CD4-positive, alpha-beta T cell treated with Interleukin-17A for 4 hours (primary cell): Measurements from ENCODE around the gene SPOCK1.

Source experiments
- DNase-seq: peaks from one replicate; pipeline ENCODE4 v3.0.0-alpha.2; 2020; ENCODE audit warnings: mixed read lengths

Gene SPOCK1

GRCh38 chr5:137185193-137185592, 313.9 kb downstream of the SPOCK1 start:
- no peak for DNase-seq

- no peak for DNase-seq
Measured at GRCh38 chr5:137184734-137185133, 314.4 kb downstream of the SPOCK1 start.

GRCh38 chr5:137182576-137182975, 316.6 kb downstream of the SPOCK1 start:
- no peak for DNase-seq

GRCh38 chr5:137181667-137182066, 317.5 kb downstream of the SPOCK1 start:
- no peak for DNase-seq

- no peak for DNase-seq
Measured at GRCh38 chr5:137179203-137179602, 319.9 kb downstream of the SPOCK1 start.

GRCh38 chr5:137176609-137177008, 322.5 kb downstream of the SPOCK1 start:
- DNase-seq, result no peak

GRCh38 chr5:137176126-137176525, 323.0 kb downstream of the SPOCK1 start:
- no peak for DNase-seq

- no peak for DNase-seq
Measured at GRCh38 chr5:137174196-137174595, 324.9 kb downstream of the SPOCK1 start.

- DNase-seq, result no peak
Measured at GRCh38 chr5:137172258-137172657, 326.9 kb downstream of the SPOCK1 start.

- no peak for DNase-seq
Measured at GRCh38 chr5:137167187-137167586, 331.9 kb downstream of the SPOCK1 start.

GRCh38 chr5:137164961-137165360, 334.2 kb downstream of the SPOCK1 start:
- no peak for DNase-seq

- DNase-seq, result no peak
Measured at GRCh38 chr5:137164536-137164935, 334.6 kb downstream of the SPOCK1 start.

GRCh38 chr5:137158691-137159090, 340.4 kb downstream of the SPOCK1 start:
- DNase-seq, result no peak

GRCh38 chr5:137156180-137156579, 342.9 kb downstream of the SPOCK1 start:
- DNase-seq, result no peak

GRCh38 chr5:137155261-137156000, 343.7 kb downstream of the SPOCK1 start:
- DNase-seq, result no peak

- no peak for DNase-seq
Measured at GRCh38 chr5:137152616-137153015, 346.5 kb downstream of the SPOCK1 start.

- no peak for DNase-seq
Measured at GRCh38 chr5:137148655-137149054, 350.5 kb downstream of the SPOCK1 start.

GRCh38 chr5:137148159-137148558, 351.0 kb downstream of the SPOCK1 start:
- DNase-seq, result no peak

GRCh38 chr5:137147346-137147745, 351.8 kb downstream of the SPOCK1 start:
- DNase-seq, result no peak

- DNase-seq, result no peak
Measured at GRCh38 chr5:137146402-137146890, 352.7 kb downstream of the SPOCK1 start.

- DNase-seq, result no peak
Measured at GRCh38 chr5:137145721-137146120, 353.4 kb downstream of the SPOCK1 start.

GRCh38 chr5:137144656-137145055, 354.5 kb downstream of the SPOCK1 start:
- DNase-seq, result no peak

- DNase-seq, result no peak
Measured at GRCh38 chr5:137142764-137143605, 356.1 kb downstream of the SPOCK1 start.

GRCh38 chr5:137142346-137142745, 356.8 kb downstream of the SPOCK1 start:
- no peak for DNase-seq
